Loucy (cell line): ENCODE results near the gene SLC9A4.

Experiments used
- CTCF ChIP-seq: fragments of 200-600 bp; sonication (generic); conservative IDR thresholded peaks from 2 replicates; pipeline ENCODE4 v1.5.1; 2014; ENCODE audit warnings: mild to moderate bottlenecking, antibody characterized with exemption, low read length
- EZH2phosphoT487 ChIP-seq: fragments of 200-600 bp; IDR thresholded peaks from 2 replicates; pipeline ENCODE4 v1.6.1; 2018; ENCODE audit warnings: antibody characterized with exemption, mild to moderate bottlenecking, moderate library complexity, borderline replicate concordance

- TF ChIP-seq CTCF (no peak), EZH2phosphoT487 (no peak)
Measured at GRCh38 chr2:102575888-102576287, 102.9 kb downstream of the SLC9A4 start.
